Osteocyte (in vitro differentiated cells): Measurements from ENCODE around the gene CYP19A1. TPM values are rescaled to one million over a fixed set of nuclear protein-coding genes. Genes with fewer than 3 reads are reported as not detected.

ENCODE experiments used
- DNase-seq: peaks from one replicate; pipeline ENCODE4 v3.0.0; 2021; ENCODE audit warnings: mixed read lengths; ENCODE audit not compliant: unreplicated experiment; ENCODE audit errors: extremely low spot score
- H3K27ac Mint-ChIP-seq: one replicate; pipeline ENCODE4 v1.8.0; 2021; ENCODE audit warnings: mild to moderate bottlenecking, mixed read lengths; ENCODE audit not compliant: unreplicated experiment
- H3K27me3 Mint-ChIP-seq: one replicate; pipeline ENCODE4 v1.8.0; 2021; ENCODE audit warnings: mixed read lengths; ENCODE audit not compliant: unreplicated experiment
- H3K36me3 Mint-ChIP-seq: one replicate; pipeline ENCODE4 v1.8.0; 2021; ENCODE audit warnings: mixed read lengths; ENCODE audit not compliant: unreplicated experiment
- H3K4me1 Mint-ChIP-seq: one replicate; pipeline ENCODE4 v1.8.0; 2021; ENCODE audit warnings: mixed read lengths; ENCODE audit not compliant: unreplicated experiment
- H3K4me3 Mint-ChIP-seq: one replicate; pipeline ENCODE4 v1.8.0; 2021; ENCODE audit warnings: mild to moderate bottlenecking, moderate library complexity, mixed read lengths; ENCODE audit not compliant: unreplicated experiment
- H3K9me3 Mint-ChIP-seq: one replicate; pipeline ENCODE4 v1.8.0; 2021; ENCODE audit warnings: mixed read lengths; ENCODE audit not compliant: unreplicated experiment
- total RNA-seq: library from RNA; stranded (reverse); gene quantifications from 2 replicates; pipeline ENCODE4 v1.2.1, GENCODE V29; 2021
- TF ChIP-seq, protein P1 (sequence below): fragments of 200-600 bp; sonication (generic); IDR thresholded peaks from 2 replicates; pipeline ENCODE4 v1.5.0; 2021; ENCODE audit warnings: antibody characterized with exemption, mild to moderate bottlenecking, moderate library complexity

The CYP19A1 gene
- total RNA-seq, 1 donor from 2014 or later: not detected

DNA sequence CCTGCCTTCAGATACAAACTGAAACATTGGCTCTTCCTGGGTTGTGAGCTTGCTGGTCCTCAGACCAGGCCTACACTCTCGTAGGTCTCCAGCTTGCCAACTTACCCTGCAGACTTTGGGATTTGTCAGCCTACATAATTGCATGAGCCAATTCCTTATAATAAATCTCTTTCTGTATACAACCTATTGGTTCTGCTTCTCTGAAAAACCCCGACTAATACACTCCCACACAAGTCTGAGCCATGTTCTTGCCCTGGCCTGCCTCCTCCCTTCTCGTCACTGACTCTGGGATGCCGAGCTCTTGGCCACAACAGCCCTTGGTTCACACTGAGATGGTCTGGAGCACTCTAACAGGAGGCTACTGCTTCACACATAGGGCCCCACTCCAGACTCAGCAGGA is 9.5 kb downstream of the CYP19A1 start:
- Mint-ChIP-seq H3K36me3 (no peaks in the 10 kb centered on the region), H3K9me3 (no peaks in the 10 kb centered on the region), H3K27ac (no peak overlapping the region), H3K4me1 (no peaks in the 10 kb centered on the region), H3K27me3 (peaks cover 19% of the 10 kb centered on the region), H3K4me3 (no peak overlapping the region)
- DNase-seq: no peak
- TF ChIP-seq, protein P1, sequence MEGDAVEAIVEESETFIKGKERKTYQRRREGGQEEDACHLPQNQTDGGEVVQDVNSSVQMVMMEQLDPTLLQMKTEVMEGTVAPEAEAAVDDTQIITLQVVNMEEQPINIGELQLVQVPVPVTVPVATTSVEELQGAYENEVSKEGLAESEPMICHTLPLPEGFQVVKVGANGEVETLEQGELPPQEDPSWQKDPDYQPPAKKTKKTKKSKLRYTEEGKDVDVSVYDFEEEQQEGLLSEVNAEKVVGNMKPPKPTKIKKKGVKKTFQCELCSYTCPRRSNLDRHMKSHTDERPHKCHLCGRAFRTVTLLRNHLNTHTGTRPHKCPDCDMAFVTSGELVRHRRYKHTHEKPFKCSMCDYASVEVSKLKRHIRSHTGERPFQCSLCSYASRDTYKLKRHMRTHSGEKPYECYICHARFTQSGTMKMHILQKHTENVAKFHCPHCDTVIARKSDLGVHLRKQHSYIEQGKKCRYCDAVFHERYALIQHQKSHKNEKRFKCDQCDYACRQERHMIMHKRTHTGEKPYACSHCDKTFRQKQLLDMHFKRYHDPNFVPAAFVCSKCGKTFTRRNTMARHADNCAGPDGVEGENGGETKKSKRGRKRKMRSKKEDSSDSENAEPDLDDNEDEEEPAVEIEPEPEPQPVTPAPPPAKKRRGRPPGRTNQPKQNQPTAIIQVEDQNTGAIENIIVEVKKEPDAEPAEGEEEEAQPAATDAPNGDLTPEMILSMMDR: no peak

DNA sequence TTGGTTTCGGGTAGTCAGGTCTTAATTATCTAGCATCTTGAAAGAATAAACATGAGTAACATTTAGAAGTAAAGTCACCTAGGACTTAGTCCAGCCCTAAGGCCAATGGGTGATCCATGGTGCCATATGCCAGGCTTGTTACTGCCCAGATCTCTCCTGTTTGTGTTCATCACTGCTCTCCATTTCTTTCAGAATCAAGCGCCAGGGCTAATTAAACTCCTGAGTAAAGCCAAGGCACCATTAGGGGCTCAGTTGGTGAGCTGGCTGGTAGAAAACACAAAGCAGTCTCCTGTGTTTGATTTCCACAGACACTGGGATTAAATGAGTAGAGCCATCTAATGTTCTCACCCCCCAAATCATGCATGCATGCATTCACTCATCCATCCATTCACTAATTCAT is 11.3 kb downstream of the CYP19A1 start:
- Mint-ChIP-seq H3K4me3 (no peak overlapping the region), H3K27ac (no peak overlapping the region), H3K36me3 (no peaks in the 10 kb centered on the region), H3K4me1 (no peaks in the 10 kb centered on the region), H3K9me3 (no peaks in the 10 kb centered on the region), H3K27me3 (peaks cover 25% of the 10 kb centered on the region)
- TF ChIP-seq, protein P1: no peak
- DNase-seq: no peak

DNA sequence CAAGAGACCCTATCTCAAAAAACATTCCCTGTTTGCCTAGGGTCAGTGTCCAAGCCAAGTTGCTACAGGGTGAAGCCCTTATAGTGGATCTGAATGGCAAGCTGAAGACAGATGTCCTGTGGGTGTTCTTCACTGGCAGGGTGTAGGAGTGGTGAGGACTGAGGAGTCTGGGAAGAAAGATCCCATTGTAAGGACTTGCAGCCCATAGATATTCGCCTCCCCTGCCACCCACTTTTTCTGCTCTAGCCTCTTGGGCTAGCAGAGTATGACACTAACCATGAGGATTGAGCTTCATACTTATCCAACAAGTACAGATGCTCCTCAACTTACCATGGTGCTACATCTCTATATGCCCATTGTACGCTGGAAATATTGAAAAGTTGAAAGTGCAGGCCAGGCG is 13.2 kb downstream of the CYP19A1 start:
- no peak overlapping the region for H3K4me3 Mint-ChIP-seq
- H3K27me3 Mint-ChIP-seq: peaks cover 25% of the 10 kb centered on the region
- H3K4me1 Mint-ChIP-seq: no peaks in the 10 kb centered on the region
- no peaks in the 10 kb centered on the region for H3K9me3 Mint-ChIP-seq
- H3K36me3 Mint-ChIP-seq: no peaks in the 10 kb centered on the region
- no peak for DNase-seq
- TF ChIP-seq, protein P1: no peak
- H3K27ac Mint-ChIP-seq: no peak overlapping the region

DNA sequence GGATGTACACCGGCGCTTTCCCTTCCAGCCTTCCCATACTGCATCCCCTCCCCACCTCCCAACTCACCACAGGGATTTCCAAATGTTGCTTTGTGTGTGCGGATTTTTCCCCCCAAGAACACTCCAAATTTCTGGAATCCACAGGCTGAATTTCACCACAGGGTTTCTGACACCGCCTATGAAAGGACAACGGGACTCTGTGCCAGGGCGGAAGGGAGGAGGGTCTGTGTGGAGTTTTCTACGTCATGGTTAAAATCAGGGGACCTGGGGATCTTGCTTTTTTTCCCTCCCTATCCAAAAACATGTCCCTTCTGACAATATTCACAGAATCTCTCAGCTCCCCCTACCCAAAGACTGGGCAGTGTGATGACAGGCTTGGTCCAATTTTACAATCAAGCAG is 14.6 kb downstream of the CYP19A1 start:
- H3K4me3 Mint-ChIP-seq: no peak overlapping the region
- DNase-seq: no peak
- TF ChIP-seq, protein P1: no peak
- H3K27me3 Mint-ChIP-seq: peaks cover 35% of the 10 kb centered on the region
- no peak overlapping the region for H3K27ac Mint-ChIP-seq
- H3K4me1 Mint-ChIP-seq: no peaks in the 10 kb centered on the region
- H3K36me3 Mint-ChIP-seq: no peaks in the 10 kb centered on the region
- no peaks in the 10 kb centered on the region for H3K9me3 Mint-ChIP-seq

DNA sequence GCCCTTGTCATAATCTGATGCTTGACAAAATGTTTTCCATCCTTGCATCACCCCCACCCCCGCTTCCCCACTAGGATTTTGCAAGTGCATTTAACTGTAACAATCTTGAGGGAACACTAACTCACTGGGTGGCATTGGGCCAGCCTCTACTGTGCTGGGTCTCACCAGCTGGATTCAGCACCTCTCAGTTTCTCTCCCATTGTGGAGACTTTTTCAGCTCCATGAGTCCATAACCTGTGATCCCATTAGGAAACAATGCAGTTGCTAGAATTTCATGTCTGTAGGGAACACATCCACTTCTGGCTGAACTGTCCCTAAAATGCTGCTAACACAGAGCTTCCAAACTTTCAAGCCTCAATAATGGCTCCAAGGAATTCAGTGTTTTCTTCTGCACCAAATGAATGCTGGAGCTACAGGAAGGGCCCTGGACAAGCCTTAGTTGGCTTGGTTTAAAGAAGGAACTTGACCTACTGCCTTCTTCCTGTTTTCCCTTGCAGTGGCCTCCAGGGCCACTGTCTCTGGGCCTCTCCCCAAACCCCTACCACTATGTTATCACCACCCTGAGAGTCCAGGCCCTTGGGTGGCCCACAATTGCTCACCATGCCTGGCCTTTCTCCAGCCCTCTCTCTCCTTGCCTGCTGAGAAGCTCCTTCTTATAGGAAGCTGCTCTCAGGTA is 15.6 kb downstream of the CYP19A1 start:
- Mint-ChIP-seq H3K4me3 (no peak overlapping the region), H3K27ac (no peak overlapping the region), H3K36me3 (no peaks in the 10 kb centered on the region), H3K9me3 (no peaks in the 10 kb centered on the region), H3K27me3 (peaks cover 35% of the 10 kb centered on the region), H3K4me1 (no peaks in the 10 kb centered on the region)
- TF ChIP-seq, protein P1: no peak
- DNase-seq: no peak
